ACC112 (cell line): ENCODE measurements around the gene REEP5.
"Not testable (repeated sequence)": the region's sequence is repeated elsewhere in the genome, so short reads cannot be mapped to it uniquely, and the experiment has no call there.

Source experiments
- H2AFZ ChIP-seq: fragments of 200-600 bp; sonication (generic); one replicate; pipeline ENCODE4 v1.6.0; 2017; ENCODE audit warnings: antibody characterized with exemption, low read length; ENCODE audit not compliant: unreplicated experiment
- H3K27ac ChIP-seq: fragments of 200-600 bp; sonication (generic); 2 replicates; pipeline ENCODE4 v1.5.1; 2014; ENCODE audit warnings: low read depth, mild to moderate bottlenecking, antibody characterized with exemption, low read length, moderate library complexity
- H3K27me3 ChIP-seq: fragments of 200-600 bp; sonication (generic); 2 replicates; pipeline ENCODE4 v1.6.1; 2014; ENCODE audit warnings: mild to moderate bottlenecking, antibody characterized with exemption, low read length, moderate library complexity, mixed read lengths; ENCODE audit not compliant: insufficient read depth
- H3K36me3 ChIP-seq: fragments of 200-600 bp; sonication (generic); 2 replicates; pipeline ENCODE4 v1.6.1; 2016; ENCODE audit warnings: mild to moderate bottlenecking, antibody characterized with exemption, low read length, moderate library complexity, mixed read lengths; ENCODE audit not compliant: insufficient read depth
- H3K4me1 ChIP-seq: fragments of 200-600 bp; sonication (generic); one replicate; pipeline ENCODE4 v1.6.1; 2016; ENCODE audit warnings: low read length, mixed read lengths; ENCODE audit not compliant: insufficient read depth, unreplicated experiment, control insufficient read depth
- H3K4me3 ChIP-seq: fragments of 200-600 bp; sonication (generic); 2 replicates; pipeline ENCODE4 v1.5.1; 2014; ENCODE audit warnings: mild to moderate bottlenecking, low read depth, low read length
- H3K79me2 ChIP-seq: fragments of 200-600 bp; sonication (generic); one replicate; pipeline ENCODE4 v1.6.0; 2016; ENCODE audit warnings: low read length; ENCODE audit not compliant: control insufficient read depth, unreplicated experiment, insufficient read depth

REEP5 gene

DNA sequence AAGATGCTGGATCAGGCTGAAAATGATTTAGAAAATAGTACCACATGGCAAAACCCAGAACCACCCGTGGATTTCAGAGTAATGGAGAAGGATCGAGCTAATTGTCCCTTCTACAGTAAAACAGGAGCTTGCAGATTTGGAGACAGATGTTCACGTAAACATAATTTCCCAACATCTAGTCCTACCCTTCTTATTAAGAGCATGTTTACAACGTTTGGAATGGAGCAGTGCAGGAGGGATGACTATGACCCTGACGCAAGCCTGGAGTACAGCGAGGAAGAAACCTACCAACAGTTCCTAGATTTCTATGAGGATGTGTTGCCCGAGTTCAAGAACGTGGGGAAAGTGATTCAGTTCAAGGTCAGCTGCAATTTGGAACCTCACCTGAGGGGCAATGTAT lies 30.0 kb downstream of the REEP5 start:
- Histone ChIP-seq H3K36me3 (peaks cover 15% of the 10 kb centered on the region), H3K79me2 (peaks cover 16% of the 10 kb centered on the region)
- not testable (repeated sequence) for H3K4me3 ChIP-seq

DNA sequence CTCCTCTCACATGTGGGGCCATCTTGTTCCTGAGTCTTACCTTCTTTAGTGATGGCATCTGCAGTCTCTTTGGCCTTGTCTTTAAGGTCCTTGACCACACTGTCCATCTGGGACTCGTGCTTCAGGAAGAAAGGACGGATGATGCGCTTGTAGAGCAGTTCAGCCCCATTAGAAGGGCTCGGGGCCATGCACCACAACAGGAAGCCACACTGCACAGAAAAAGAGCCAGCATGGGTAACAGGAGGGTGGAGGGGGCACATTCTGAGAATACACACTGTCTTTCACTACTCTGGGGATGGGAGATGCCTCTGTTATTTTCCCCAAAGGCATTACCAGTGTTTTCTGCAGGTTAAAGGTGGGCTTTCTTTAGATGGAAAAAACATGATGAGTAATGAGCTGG lies 35.1 kb downstream of the REEP5 start:
- no peaks in the 10 kb centered on the region for H3K4me1 ChIP-seq
- peaks cover 38% of the 10 kb centered on the region for H3K36me3 ChIP-seq
- peaks cover 11% of the 10 kb centered on the region for H3K79me2 ChIP-seq
- H3K27ac ChIP-seq, result no peak overlapping the region
- no peak overlapping the region for H3K4me3 ChIP-seq
- no peaks in the 10 kb centered on the region for H3K27me3 ChIP-seq
- no peak overlapping the region for H2AFZ ChIP-seq

More for the DNA sequence above, 30.0 kb downstream of the REEP5 start:
- not testable (repeated sequence) for H3K4me1 ChIP-seq, H2AFZ ChIP-seq, H3K27me3 ChIP-seq, H3K27ac ChIP-seq

GRCh38 chr5:112885001-112885400 lies 37.0 kb downstream of the REEP5 start:
- Histone ChIP-seq H3K79me2 (peaks cover 9% of the 10 kb centered on the region), H3K27ac (no peak overlapping the region), H3K4me1 (no peaks in the 10 kb centered on the region), H3K27me3 (no peaks in the 10 kb centered on the region), H3K36me3 (peaks cover 41% of the 10 kb centered on the region), H3K4me3 (no peak overlapping the region), H2AFZ (no peak overlapping the region)

DNA sequence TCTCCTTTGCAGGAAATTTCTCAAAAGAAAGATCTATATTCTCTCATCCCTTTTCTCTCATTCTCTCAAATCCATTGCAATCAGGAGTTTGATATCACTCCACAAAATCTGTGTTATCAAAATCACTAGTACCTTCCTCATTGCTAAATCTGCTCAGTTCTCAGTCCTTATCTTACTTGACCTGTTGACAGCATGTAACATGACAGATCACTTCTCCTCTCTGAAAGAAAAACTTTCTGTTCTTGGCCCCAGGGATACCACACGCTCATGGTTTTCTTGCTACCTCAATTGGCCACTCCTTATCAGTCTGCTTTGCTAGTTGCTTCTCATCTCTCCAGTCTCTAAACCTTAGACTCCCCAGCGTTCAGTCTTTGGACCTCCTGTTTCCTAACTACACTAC lies 38.8 kb downstream of the REEP5 start:
- Histone ChIP-seq H3K27me3 (no peaks in the 10 kb centered on the region), H3K79me2 (peaks cover 3% of the 10 kb centered on the region), H3K4me3 (no peak overlapping the region), H3K4me1 (peaks cover 5% of the 10 kb centered on the region), H3K27ac (no peak overlapping the region), H3K36me3 (peaks cover 37% of the 10 kb centered on the region), H2AFZ (no peak overlapping the region)

- H3K27me3 ChIP-seq, result no peaks in the 10 kb centered on the region
- H3K4me1 ChIP-seq, result peaks cover 8% of the 10 kb centered on the region
- H3K79me2 ChIP-seq, result peaks cover 2% of the 10 kb centered on the region
- H3K27ac ChIP-seq, result no peak overlapping the region
- no peak overlapping the region for H2AFZ ChIP-seq
- peaks cover 35% of the 10 kb centered on the region for H3K36me3 ChIP-seq
- no peak overlapping the region for H3K4me3 ChIP-seq
Observed at GRCh38 chr5:112880219-112880964, 41.6 kb downstream of the REEP5 start.

- H3K4me1 ChIP-seq, result peaks cover 8% of the 10 kb centered on the region
- peaks cover 35% of the 10 kb centered on the region for H3K36me3 ChIP-seq
- no peak overlapping the region for H3K27ac ChIP-seq
- H3K27me3 ChIP-seq, result no peaks in the 10 kb centered on the region
- H3K4me3 ChIP-seq, result no peak overlapping the region
- H2AFZ ChIP-seq, result no peak overlapping the region
- peaks cover 2% of the 10 kb centered on the region for H3K79me2 ChIP-seq
Observed at GRCh38 chr5:112878760-112879159, 43.3 kb downstream of the REEP5 start.

GRCh38 chr5:112878101-112878500 lies 43.9 kb downstream of the REEP5 start:
- Histone ChIP-seq H2AFZ (no peak overlapping the region), H3K36me3 (peaks cover 35% of the 10 kb centered on the region), H3K4me1 (peaks cover 8% of the 10 kb centered on the region), H3K4me3 (no peak overlapping the region), H3K27ac (no peak overlapping the region), H3K27me3 (no peaks in the 10 kb centered on the region), H3K79me2 (peaks cover 2% of the 10 kb centered on the region)

- peaks cover 2% of the 10 kb centered on the region for H3K79me2 ChIP-seq
- no peak overlapping the region for H3K27ac ChIP-seq
- H3K36me3 ChIP-seq, result peaks cover 26% of the 10 kb centered on the region
- H3K4me3 ChIP-seq, result no peak overlapping the region
- no peak overlapping the region for H2AFZ ChIP-seq
- peaks cover 8% of the 10 kb centered on the region for H3K4me1 ChIP-seq
- H3K27me3 ChIP-seq, result no peaks in the 10 kb centered on the region
Observed at GRCh38 chr5:112876362-112876761, 45.7 kb downstream of the REEP5 start.

DNA sequence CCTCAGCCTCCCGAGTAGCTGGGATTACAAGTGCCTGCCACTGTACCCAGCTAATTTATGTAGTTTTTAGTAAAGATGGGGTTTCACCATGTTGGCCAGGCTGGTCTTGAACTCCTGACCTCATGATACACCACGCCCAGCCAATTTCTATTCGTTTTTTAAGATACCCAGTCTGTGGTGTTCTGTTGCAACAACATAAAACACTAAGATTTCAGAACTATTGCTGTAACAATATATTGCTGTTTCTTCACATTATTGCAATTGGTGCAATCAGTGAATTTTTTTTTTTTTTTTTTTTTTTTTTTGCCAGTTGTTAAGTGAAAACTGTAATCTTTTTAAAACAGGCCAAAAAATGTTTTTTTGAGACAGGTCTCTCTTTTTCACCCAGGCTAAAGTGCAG lies 51.1 kb downstream of the REEP5 start:
- no peak overlapping the region for H3K27ac ChIP-seq
- H3K4me1 ChIP-seq, result peaks cover 1% of the 10 kb centered on the region
- H3K36me3 ChIP-seq, result peaks cover 30% of the 10 kb centered on the region
- no peak overlapping the region for H3K4me3 ChIP-seq
- H2AFZ ChIP-seq, result no peak overlapping the region
- peaks cover 9% of the 10 kb centered on the region for H3K79me2 ChIP-seq
- H3K27me3 ChIP-seq, result no peaks in the 10 kb centered on the region

DNA sequence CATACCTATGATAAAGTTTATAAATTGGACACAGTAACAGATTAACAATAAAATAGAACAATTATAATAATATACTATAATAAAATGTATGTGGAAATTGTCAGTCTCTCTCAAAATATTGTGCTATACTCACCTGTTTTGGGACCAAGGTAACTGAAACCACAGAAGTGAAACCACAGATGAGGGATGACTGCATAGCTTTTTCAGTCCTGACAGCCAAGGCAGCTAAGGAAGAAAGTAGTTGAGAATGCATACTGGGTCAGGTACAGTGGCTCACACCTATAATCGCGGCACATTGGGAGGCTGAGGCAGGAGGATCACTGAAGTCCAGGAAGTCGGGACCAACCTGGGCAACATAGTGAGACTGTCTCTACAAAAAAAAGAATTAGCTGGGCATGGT lies 52.1 kb downstream of the REEP5 start:
- H3K27ac ChIP-seq, result no peak overlapping the region
- peaks cover 12% of the 10 kb centered on the region for H3K79me2 ChIP-seq
- H3K27me3 ChIP-seq, result no peaks in the 10 kb centered on the region
- peaks cover 30% of the 10 kb centered on the region for H3K36me3 ChIP-seq
- no peak overlapping the region for H2AFZ ChIP-seq
- no peak overlapping the region for H3K4me3 ChIP-seq
- H3K4me1 ChIP-seq, result no peaks in the 10 kb centered on the region

- Histone ChIP-seq H3K79me2 (peaks cover 35% of the 10 kb centered on the region), H3K4me1 (peaks cover 21% of the 10 kb centered on the region), H3K4me3 (no peak overlapping the region), H3K27me3 (no peaks in the 10 kb centered on the region), H2AFZ (no peak overlapping the region), H3K27ac (no peak overlapping the region), H3K36me3 (peaks cover 40% of the 10 kb centered on the region)
Observed at GRCh38 chr5:112867411-112867810, 54.6 kb downstream of the REEP5 start.
